Transverse colon (tissue), 4 donors: ENCODE results near the gene UBQLN4.

Experiments used
- EP300 ChIP-seq: sonication (generic); formaldehyde crosslinking; IDR thresholded peaks from one replicate; pipeline ENCODE4 v1.6.1; 2017; ENCODE audit warnings: antibody characterized with exemption, low read depth
- POLR2A ChIP-seq: fragments of 450-650 bp; IDR thresholded peaks from one replicate; pipeline ENCODE4 v1.6.1; 2016; ENCODE audit warnings: antibody characterized with exemption, mild to moderate bottlenecking, moderate library complexity
- POLR2AphosphoS5 ChIP-seq, 3 donors: sonication (generic); formaldehyde crosslinking; IDR thresholded peaks; one replicate each; pipeline ENCODE4 v1.6.1; 2016; ENCODE audit warnings: antibody characterized with exemption in 3 of 3
- TF ChIP-seq, protein P1 (sequence below), 5 experiments: fragments of 200-600 bp in 3 of 5; fragments of 450-650 bp in 2 of 5; sonication (generic) in 3 of 5; IDR thresholded peaks; 1 replicate in 2 of 5; 2 replicates in 3 of 5; pipeline ENCODE4 v1.5.1; 2016 to 2017; ENCODE audit warnings: antibody characterized with exemption in 5 of 5, inconsistent platforms in 3 of 5, mild to moderate bottlenecking in 2 of 5, moderate library complexity in 1 of 5

DNA sequence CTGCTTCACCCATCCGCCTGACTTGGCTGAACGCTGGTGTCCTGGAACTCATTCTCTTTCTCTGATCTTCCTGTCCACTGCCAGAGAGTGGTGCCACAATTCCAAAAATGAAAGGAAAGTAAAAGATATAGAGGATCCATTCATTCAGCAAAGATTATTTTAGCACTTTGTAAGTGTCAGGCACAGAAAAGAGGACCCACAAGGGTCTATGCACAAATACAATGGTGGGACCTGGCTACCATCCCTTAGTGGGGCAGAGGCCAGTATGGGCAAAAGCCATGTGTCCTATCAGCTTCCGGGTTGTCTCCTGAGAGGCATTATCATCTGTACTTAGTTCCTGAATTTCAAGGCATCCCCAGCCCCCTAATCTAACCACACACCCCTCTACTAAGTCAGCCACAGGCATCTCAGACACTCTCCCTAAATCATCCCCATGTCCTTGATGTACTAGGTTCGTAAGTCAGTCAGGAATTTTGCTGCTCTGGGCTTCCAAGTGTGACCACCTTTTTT is 51.9 kb downstream of the UBQLN4 start:
- TF ChIP-seq POLR2AphosphoS5 (IDR thresholded peaks at IDR 0.05) (no peak), POLR2A (no peak), EP300 (no peak)
- TF ChIP-seq, protein P1, sequence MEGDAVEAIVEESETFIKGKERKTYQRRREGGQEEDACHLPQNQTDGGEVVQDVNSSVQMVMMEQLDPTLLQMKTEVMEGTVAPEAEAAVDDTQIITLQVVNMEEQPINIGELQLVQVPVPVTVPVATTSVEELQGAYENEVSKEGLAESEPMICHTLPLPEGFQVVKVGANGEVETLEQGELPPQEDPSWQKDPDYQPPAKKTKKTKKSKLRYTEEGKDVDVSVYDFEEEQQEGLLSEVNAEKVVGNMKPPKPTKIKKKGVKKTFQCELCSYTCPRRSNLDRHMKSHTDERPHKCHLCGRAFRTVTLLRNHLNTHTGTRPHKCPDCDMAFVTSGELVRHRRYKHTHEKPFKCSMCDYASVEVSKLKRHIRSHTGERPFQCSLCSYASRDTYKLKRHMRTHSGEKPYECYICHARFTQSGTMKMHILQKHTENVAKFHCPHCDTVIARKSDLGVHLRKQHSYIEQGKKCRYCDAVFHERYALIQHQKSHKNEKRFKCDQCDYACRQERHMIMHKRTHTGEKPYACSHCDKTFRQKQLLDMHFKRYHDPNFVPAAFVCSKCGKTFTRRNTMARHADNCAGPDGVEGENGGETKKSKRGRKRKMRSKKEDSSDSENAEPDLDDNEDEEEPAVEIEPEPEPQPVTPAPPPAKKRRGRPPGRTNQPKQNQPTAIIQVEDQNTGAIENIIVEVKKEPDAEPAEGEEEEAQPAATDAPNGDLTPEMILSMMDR (IDR thresholded peaks at IDR 0.05), result no peak
